Measurements from ENCODE around the gene GTF2H2.
"Not testable (repeated sequence)": the region's sequence is repeated elsewhere in the genome, so short reads cannot be mapped to it uniquely, and the experiment has no call there.

DNA sequence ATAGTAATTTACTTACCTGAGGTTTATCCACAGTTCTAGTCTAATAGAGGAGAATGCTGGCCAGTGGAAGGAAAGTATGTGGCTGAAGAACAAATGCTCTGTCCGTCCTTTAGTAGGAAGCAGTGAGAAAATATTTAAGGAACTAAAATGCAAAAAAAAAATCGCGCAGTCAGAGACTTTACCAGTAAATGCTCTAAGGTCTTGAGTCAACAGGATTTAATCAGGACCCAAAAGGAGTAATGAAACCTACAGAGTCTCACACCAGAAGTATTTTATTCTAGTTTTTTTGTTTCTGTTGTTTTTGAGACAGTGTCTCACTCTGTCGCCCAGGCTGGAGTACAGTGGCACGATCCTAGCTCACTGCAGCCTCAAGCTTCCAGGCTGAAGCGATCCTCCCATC is 46.8 kb downstream of the GTF2H2 start:
- not testable (repeated sequence) for TF ChIP-seq CTCF (IDR thresholded peaks at IDR 0.05 in 8 of 11, conservative IDR thresholded peaks at IDR 0.05 in 3 of 11); POLR2AphosphoS5 (IDR thresholded peaks at IDR 0.05)

All from spleen (tissue), 7 donors.